IMR-90 (cell line): ENCODE data around the gene HNRNPL. TPM values are rescaled to one million over a fixed set of nuclear protein-coding genes. Genes with fewer than 3 reads are reported as not detected.
"Not testable (repeated sequence)": the region's sequence is repeated elsewhere in the genome, so short reads cannot be mapped to it uniquely, and the experiment has no call there.

ENCODE experiments used
- ATAC-seq: fragments of 200-7000 bp; cut with Tn5 transposase; 2 replicates; pipeline ENCODE4 v1.9.1; 2020; ENCODE audit warnings: low read depth, mild to moderate bottlenecking, moderate library complexity
- BruUV-seq: library from RNA; stranded (reverse); fragments of 400-500 nt; replicated peaks from 2 replicates; lab custom pipeline; 2021; lab: Mats Ljungman, UMichigan
- CTCF ChIA-PET: fragments of 300-600 bp; formaldehyde crosslinking; extraction: SDS; loops from one replicate; lab custom pipeline; 2021; ENCODE audit warnings: antibody characterized with exemption; lab: Yijun Ruan, JAX
- POLR2A ChIA-PET: fragments of 300-600 bp; sonication (Branson Sonifier 250); formaldehyde crosslinking; loops from one replicate; lab custom pipeline; 2022; ENCODE audit warnings: antibody characterized with exemption; ENCODE audit not compliant: unreplicated experiment; lab: Charles Lee
- DNase-seq: peaks from one replicate; pipeline ENCODE4 v3.0.0; 2013
- H2AFZ ChIP-seq: replicated peaks from 2 replicates; pipeline ENCODE3; 2013; ENCODE audit warnings: low read length, mild to moderate bottlenecking; ENCODE audit not compliant: poor library complexity
- H2AK5ac ChIP-seq: 2 replicates; pipeline ENCODE4 v1.6.1; 2013; ENCODE audit warnings: low read depth, low read length, inconsistent platforms
- H2AK9ac ChIP-seq: replicated peaks from 2 replicates; pipeline ENCODE3; 2013; ENCODE audit warnings: mild to moderate bottlenecking, low read depth, low read length, moderate library complexity; ENCODE audit not compliant: poor library complexity
- H2BK120ac ChIP-seq: 2 replicates; pipeline ENCODE4 v1.6.1; 2013; ENCODE audit warnings: low read depth, low read length, inconsistent platforms
- H2BK15ac ChIP-seq: 3 replicates; pipeline ENCODE4 v1.6.1; 2013; ENCODE audit warnings: low read depth, low read length, inconsistent platforms
- H2BK20ac ChIP-seq: 2 replicates; pipeline ENCODE4 v1.6.1; 2013; ENCODE audit warnings: low read depth, mild to moderate bottlenecking, inconsistent platforms, low read length, moderate library complexity
- H2BK5ac ChIP-seq: 2 replicates; pipeline ENCODE4 v1.6.1; 2013; ENCODE audit warnings: mild to moderate bottlenecking, low read depth, low read length, inconsistent platforms; ENCODE audit not compliant: poor library complexity, severe bottlenecking
- H3K14ac ChIP-seq: replicated peaks from 2 replicates; pipeline ENCODE4 v1.6.1; 2013; ENCODE audit warnings: low read depth, low read length, inconsistent platforms
- H3K18ac ChIP-seq: 2 replicates; pipeline ENCODE4 v1.6.1; 2013; ENCODE audit warnings: low read depth, low read length, control low read depth
- H3K23ac ChIP-seq: 2 replicates; pipeline ENCODE4 v1.6.1; 2013; ENCODE audit warnings: low read depth, low read length, inconsistent platforms
- H3K27ac ChIP-seq: 2 replicates; pipeline ENCODE4 v1.5.1; 2013; ENCODE audit warnings: mild to moderate bottlenecking, control low read depth, low read length; ENCODE audit not compliant: insufficient read depth
- H3K27me3 ChIP-seq: 2 replicates; pipeline ENCODE4 v1.6.1; 2013; ENCODE audit warnings: low read length; ENCODE audit not compliant: control insufficient read depth, insufficient read depth
- H3K36me3 ChIP-seq: 2 replicates; pipeline ENCODE4 v1.6.1; 2013; ENCODE audit warnings: low read length, mixed read lengths; ENCODE audit not compliant: control insufficient read depth, insufficient read depth
- H3K4ac ChIP-seq: 2 replicates; pipeline ENCODE4 v1.6.1; 2013; ENCODE audit warnings: low read depth, low read length, inconsistent platforms
- H3K4me1 ChIP-seq: 2 replicates; pipeline ENCODE4 v1.6.1; 2013; ENCODE audit warnings: low read length, mixed read lengths; ENCODE audit not compliant: control insufficient read depth, insufficient read depth
- H3K4me2 ChIP-seq: 2 replicates; pipeline ENCODE4 v1.6.1; 2013; ENCODE audit warnings: low read depth, mild to moderate bottlenecking, control low read depth, low read length, moderate library complexity
- H3K4me3 ChIP-seq: 2 replicates; pipeline ENCODE4 v1.5.1; 2013; ENCODE audit warnings: low read depth, mild to moderate bottlenecking, control low read depth, low read length, moderate library complexity; ENCODE audit not compliant: insufficient read depth
- H3K56ac ChIP-seq: 2 replicates; pipeline ENCODE4 v1.6.1; 2013; ENCODE audit warnings: low read length, inconsistent platforms; ENCODE audit not compliant: insufficient read depth; ENCODE audit errors: extremely low read depth
- H3K79me1 ChIP-seq, 2 experiments: 2 replicates each; pipeline ENCODE4 v1.6.1; 2013; ENCODE audit warnings: low read length in 2 of 2, inconsistent platforms in 1 of 2, low read depth in 1 of 2
- H3K9ac ChIP-seq: 2 replicates; pipeline ENCODE4 v1.6.1; 2013; ENCODE audit warnings: low read depth, low read length, control low read depth
- H3K9me1 ChIP-seq: 2 replicates; pipeline ENCODE4 v1.6.1; 2013; ENCODE audit warnings: low read length, inconsistent platforms; ENCODE audit not compliant: insufficient read depth
- H3K9me3 ChIP-seq: 2 replicates; pipeline ENCODE4 v1.6.1; 2013; ENCODE audit warnings: low read length; ENCODE audit not compliant: control insufficient read depth, insufficient read depth
- H4K20me1 ChIP-seq: 2 replicates; pipeline ENCODE4 v1.6.1; 2013; ENCODE audit warnings: low read length, inconsistent platforms; ENCODE audit not compliant: insufficient read depth
- H4K5ac ChIP-seq: 2 replicates; pipeline ENCODE4 v1.6.1; 2013; ENCODE audit warnings: mild to moderate bottlenecking, low read depth, low read length, control low read depth
- H4K8ac ChIP-seq, 2 experiments: 2 replicates each; pipeline ENCODE4 v1.6.1; 2013; ENCODE audit warnings: low read depth in 2 of 2, low read length in 2 of 2, control low read depth in 1 of 2, inconsistent platforms in 1 of 2
- H4K91ac ChIP-seq: 2 replicates; pipeline ENCODE4 v1.6.1; 2013; ENCODE audit warnings: low read depth, low read length, inconsistent platforms; ENCODE audit not compliant: insufficient read depth
- CEBPB ChIP-seq: IDR thresholded peaks from 2 replicates; pipeline ENCODE4 v1.6.1; 2012; ENCODE audit warnings: low read depth, low read length, improper control_type of control experiment
- CTCF ChIP-seq: conservative IDR thresholded peaks from 2 replicates; pipeline ENCODE4 v1.5.1; 2012; ENCODE audit warnings: mild to moderate bottlenecking, low read depth, low read length, improper control_type of control experiment
- ELK1 ChIP-seq: fragments of 150-350 bp; IDR thresholded peaks from 2 replicates; pipeline ENCODE4 v1.6.1; 2016; ENCODE audit warnings: low read depth, mild to moderate bottlenecking, low read length, moderate library complexity, borderline replicate concordance
- MAZ ChIP-seq: IDR thresholded peaks from 2 replicates; pipeline ENCODE4 v1.6.1; 2012; ENCODE audit warnings: low read depth, mild to moderate bottlenecking, low read length, improper control_type of control experiment, moderate library complexity, borderline replicate concordance
- NFE2L2 ChIP-seq: fragments of 150-350 bp; IDR thresholded peaks from 2 replicates; pipeline ENCODE4 v1.6.1; 2016; ENCODE audit warnings: low read depth, mild to moderate bottlenecking, low read length
- POLR2A ChIP-seq: IDR thresholded peaks from 2 replicates; pipeline ENCODE4 v1.6.1; 2012; ENCODE audit warnings: mild to moderate bottlenecking, low read depth, low read length
- RAD21 ChIP-seq: IDR thresholded peaks from 2 replicates; pipeline ENCODE4 v1.6.1; 2012; ENCODE audit warnings: low read length, improper control_type of control experiment
- WGBS, 2 experiments: methylation state at CpG; one replicate each; pipeline versions ENCODE4 v1.1.5 to v1.1.7; 2013; ENCODE audit warnings: missing lambda C conversion rate in 2 of 2; ENCODE audit not compliant: insufficient read length in 1 of 2; ENCODE audit errors: extremely low coverage in 2 of 2; 5-methylcytosine and 5-hydroxymethylcytosine counted together
- dilution Hi-C: fragments of 300-500 bp; cut with HindIII; formaldehyde crosslinking; loops from one replicate; pipeline ENCODE4 v1.14.3; 2018; ENCODE audit warnings: low sequenced_read_pairs; ENCODE audit not compliant: unreplicated experiment
- in situ Hi-C: fragments of 300-500 bp; cut with MboI; formaldehyde crosslinking; loops from 3 replicates; pipeline ENCODE4 v1.14.3; 2019; ENCODE audit warnings: low sequenced_read_pairs, inconsistent platforms, mixed read lengths
- intact Hi-C: fragments of 100-400 bp; cut with micrococcal nuclease; formaldehyde crosslinking; loops from 2 replicates; pipeline ENCODE4 v1.10.0; 2022
- polyA plus RNA-seq, 3 experiments: library from polyadenylated mRNA; depleted of rRNA; stranded (reverse); fragments of >200 nt; gene quantifications; 2 replicates each; pipeline ENCODE4 v1.2.3, GENCODE V29; 2012; ENCODE audit warnings: low replicate concordance in 1 of 3
- total RNA-seq: library from RNA; depleted of rRNA; stranded (reverse); fragments of >200 nt; gene quantifications from 2 replicates; pipeline ENCODE4 v1.2.3, GENCODE V29; 2012

HNRNPL gene
- total and polyA plus RNA-seq, 2 of the 4 experiments (the other 2 are of a cell fraction) = 277 to 429 TPM

- dilution Hi-C loops (no loop called here), intact Hi-C loops (no loop called here), in situ Hi-C loops (no loop called here)
- no peaks in the 10 kb centered on the region for H3K9me3 ChIP-seq
- no peak overlapping the region for H3K18ac ChIP-seq
- H3K27ac ChIP-seq = no peak overlapping the region
- no peak overlapping the region for H2BK5ac ChIP-seq
- no peak overlapping the region for H2AFZ ChIP-seq
- WGBS, 2 experiments = 90% methylated on average over 9 of the region's 17 CpGs; no CpG with 5 or more reads in 1 of the 2 experiments
- DNase-seq (no peak), ATAC-seq (no peak)
- ChIA-PET CTCF (no interaction called here), POLR2A (no interaction called here)
- H4K8ac ChIP-seq = no peak overlapping the region
- no peaks in the 10 kb centered on the region for H3K79me1 ChIP-seq
- H3K14ac ChIP-seq = no peak overlapping the region
- BruUV-seq = no TSS peak
- H2BK120ac ChIP-seq = no peak overlapping the region
- H3K4me1 ChIP-seq = no peaks in the 10 kb centered on the region
- H3K4ac ChIP-seq = no peak overlapping the region
- no peak overlapping the region for H2BK20ac ChIP-seq
- H3K4me2 ChIP-seq = no peak overlapping the region
- H3K36me3 ChIP-seq = peaks cover 21% of the 10 kb centered on the region
- no peaks in the 10 kb centered on the region for H3K27me3 ChIP-seq
- no peak overlapping the region for H3K9ac ChIP-seq
- no peak overlapping the region for H4K91ac ChIP-seq
- H3K4me3 ChIP-seq = no peak overlapping the region
- H2BK15ac ChIP-seq = no peak overlapping the region
- H2AK9ac ChIP-seq = no peak overlapping the region
- H4K5ac ChIP-seq = no peak overlapping the region
- no peaks in the 10 kb centered on the region; the same call in 1 of the 2 replicates for H4K20me1 ChIP-seq
- H2AK5ac ChIP-seq = no peak overlapping the region
- H3K9me1 ChIP-seq = 0 out of 2 replicates have a peak, but pooled peaks cover 2% of the 10 kb centered on the region
- TF ChIP-seq RAD21 = no peak
- no peak for TF ChIP-seq NFE2L2
- TF ChIP-seq POLR2A = no peak
- TF ChIP-seq MAZ = no peak
- TF ChIP-seq CTCF = no peak
- no peak for TF ChIP-seq ELK1
- no peak for TF ChIP-seq CEBPB
- H3K56ac ChIP-seq = no peak overlapping the region
- no peak overlapping the region for H3K23ac ChIP-seq
Observed at GRCh38 chr19:38888876-38889275, 39.1 kb upstream of the HNRNPL start.

DNA sequence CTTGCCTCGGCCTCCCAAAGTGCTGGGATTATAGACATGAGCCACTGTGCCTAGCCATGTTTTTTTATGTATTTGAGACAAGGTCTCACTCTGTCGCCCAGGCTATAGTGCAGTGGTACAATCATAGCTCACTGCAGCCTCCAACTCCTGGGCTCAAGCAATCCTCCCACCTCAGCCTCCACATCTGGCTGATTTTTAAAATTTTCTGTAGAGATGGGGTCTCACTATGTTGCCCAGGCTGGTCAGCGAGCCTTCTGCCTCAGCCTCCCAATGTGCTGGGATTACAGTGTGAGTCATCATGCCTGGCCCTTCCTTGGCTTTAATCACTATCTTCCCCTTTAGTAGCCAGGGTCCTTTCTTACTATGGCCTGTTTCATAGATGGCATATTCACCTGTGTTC is 34.9 kb upstream of the HNRNPL start:
- H2BK20ac ChIP-seq, H3K18ac ChIP-seq, H3K4me3 ChIP-seq, intact Hi-C loops, H3K4me2 ChIP-seq, H3K79me1 ChIP-seq, H3K27ac ChIP-seq, H4K20me1 ChIP-seq, H2BK15ac ChIP-seq, H4K91ac ChIP-seq, H2AK5ac ChIP-seq, H3K4ac ChIP-seq, H3K27me3 ChIP-seq, H4K8ac ChIP-seq, H3K9me1 ChIP-seq, H3K56ac ChIP-seq, ATAC-seq, H3K4me1 ChIP-seq, DNase-seq, H4K5ac ChIP-seq, H3K23ac ChIP-seq, in situ Hi-C loops, dilution Hi-C loops, H2AK9ac ChIP-seq, H2BK5ac ChIP-seq, H3K9me3 ChIP-seq, H3K14ac ChIP-seq, H3K9ac ChIP-seq, CTCF ChIA-PET, H2BK120ac ChIP-seq, BruUV-seq, H2AFZ ChIP-seq: not testable (repeated sequence)
- POLR2A ChIA-PET = interaction anchor here (0.6 kb wide), 1 partner anchor 41 kb away, joined by 3 read pairs; no protein-coding TSS in a partner anchor
- H3K36me3 ChIP-seq = peaks cover 27% of the 10 kb centered on the region
- WGBS, 2 experiments = no CpG with 5 or more reads among the region's 3 CpGs
